Vagina (tissue), 2 donors: Measurements from ENCODE around the gene EMC10. TPM values are rescaled to one million over a fixed set of nuclear protein-coding genes. Genes with fewer than 3 reads are reported as not detected.

ENCODE experiments used
- DNase-seq, 2 donors: peaks; one replicate each; pipeline ENCODE4 v3.0.0-alpha.2; 2017; ENCODE audit errors: extremely low spot score in 2 of 2
- H3K27ac ChIP-seq: fragments of 200-600 bp; sonication (generic); one replicate; pipeline ENCODE4 v1.5.1; 2019
- H3K27me3 ChIP-seq: fragments of 200-600 bp; sonication (generic); one replicate; pipeline ENCODE4 v1.5.1; 2019
- H3K36me3 ChIP-seq, 2 donors: fragments of 200-600 bp; sonication (generic); one replicate each; pipeline ENCODE4 v1.5.1; 2017 to 2019
- H3K4me1 ChIP-seq: fragments of 200-600 bp; sonication (generic); one replicate; pipeline ENCODE4 v1.5.1; 2019
- H3K4me3 ChIP-seq, 2 donors: fragments of 200-600 bp; sonication (generic); 1 replicate in 1 of 2; 2 replicates in 1 of 2; pipeline ENCODE4 v1.5.1; 2016 to 2019
- H3K9me3 ChIP-seq: fragments of 200-600 bp; sonication (generic); one replicate; pipeline ENCODE4 v1.5.1; 2019
- POLR2A ChIP-seq, 2 donors: fragments of 450-650 bp; IDR thresholded peaks; one replicate each; pipeline ENCODE4 v1.6.1; 2017; ENCODE audit warnings: antibody characterized with exemption in 2 of 2, mild to moderate bottlenecking in 2 of 2, moderate library complexity in 2 of 2
- POLR2AphosphoS5 ChIP-seq, 2 donors: sonication (generic); formaldehyde crosslinking; IDR thresholded peaks; one replicate each; pipeline ENCODE4 v1.9.0; 2017; ENCODE audit warnings: antibody characterized with exemption in 2 of 2, mild to moderate bottlenecking in 2 of 2, low read depth in 1 of 2; ENCODE audit not compliant: insufficient read depth in 1 of 2
- intact Hi-C: fragments of 100-400 bp; cut with DNase I; formaldehyde crosslinking; loops from one replicate; pipeline ENCODE4 v1.15.1; 2023
- total RNA-seq: library from RNA; depleted of rRNA; stranded (reverse); fragments of >200 nt; gene quantifications from one replicate; pipeline ENCODE4 v1.2.3, GENCODE V29; 2016
- TF ChIP-seq, protein P1 (sequence below), 3 experiments: fragments of 450-650 bp in 2 of 3; fragments of 200-600 bp in 1 of 3; sonication (generic) in 1 of 3; IDR thresholded peaks; one replicate each; pipeline ENCODE4 v1.5.1; 2017 to 2019; ENCODE audit warnings: antibody characterized with exemption in 3 of 3, mild to moderate bottlenecking in 2 of 3, moderate library complexity in 2 of 3

EMC10 gene
- total RNA-seq, 1 donor from 2014 or later, result 33.1 TPM

DNA sequence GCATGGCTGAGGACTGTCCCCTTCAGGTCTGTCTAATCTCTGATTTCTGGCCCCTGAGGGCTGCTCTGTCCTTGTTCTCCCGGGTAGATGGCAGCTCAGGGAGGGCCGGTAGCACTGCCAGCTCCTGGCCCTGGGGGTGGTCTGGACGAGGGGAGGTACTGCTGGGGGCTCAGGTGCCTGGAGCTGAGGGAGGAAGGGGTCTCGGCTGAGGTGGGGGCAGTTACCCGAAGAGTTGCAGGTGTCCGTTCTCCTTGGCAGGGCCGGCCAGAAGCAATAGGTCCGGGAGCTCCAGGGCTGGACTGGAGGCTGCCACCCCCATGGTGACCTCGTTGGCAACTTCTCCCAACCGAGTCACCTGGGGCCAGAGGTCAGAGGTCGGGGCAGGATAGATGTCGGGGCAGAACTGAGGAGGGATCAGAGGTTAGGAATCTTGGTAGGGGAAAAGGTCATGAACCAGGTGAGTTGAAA lies 1.2 kb upstream of the EMC10 start:
- Histone ChIP-seq H3K4me1 (peaks cover 22% of the 10 kb centered on the region), H3K27ac (no peak overlapping the region), H3K36me3 (peaks cover 0 to 11% of the 10 kb centered on the region in 2 donors), H3K4me3 (no peak overlapping the region), H3K9me3 (no peaks in the 10 kb centered on the region), H3K27me3 (no peaks in the 10 kb centered on the region)
- no peak for TF ChIP-seq POLR2AphosphoS5 (IDR thresholded peaks at IDR 0.05; ENCODE audit: insufficient read depth in 1 of 2, low read depth in 1 of 2)
- TF ChIP-seq, protein P1, sequence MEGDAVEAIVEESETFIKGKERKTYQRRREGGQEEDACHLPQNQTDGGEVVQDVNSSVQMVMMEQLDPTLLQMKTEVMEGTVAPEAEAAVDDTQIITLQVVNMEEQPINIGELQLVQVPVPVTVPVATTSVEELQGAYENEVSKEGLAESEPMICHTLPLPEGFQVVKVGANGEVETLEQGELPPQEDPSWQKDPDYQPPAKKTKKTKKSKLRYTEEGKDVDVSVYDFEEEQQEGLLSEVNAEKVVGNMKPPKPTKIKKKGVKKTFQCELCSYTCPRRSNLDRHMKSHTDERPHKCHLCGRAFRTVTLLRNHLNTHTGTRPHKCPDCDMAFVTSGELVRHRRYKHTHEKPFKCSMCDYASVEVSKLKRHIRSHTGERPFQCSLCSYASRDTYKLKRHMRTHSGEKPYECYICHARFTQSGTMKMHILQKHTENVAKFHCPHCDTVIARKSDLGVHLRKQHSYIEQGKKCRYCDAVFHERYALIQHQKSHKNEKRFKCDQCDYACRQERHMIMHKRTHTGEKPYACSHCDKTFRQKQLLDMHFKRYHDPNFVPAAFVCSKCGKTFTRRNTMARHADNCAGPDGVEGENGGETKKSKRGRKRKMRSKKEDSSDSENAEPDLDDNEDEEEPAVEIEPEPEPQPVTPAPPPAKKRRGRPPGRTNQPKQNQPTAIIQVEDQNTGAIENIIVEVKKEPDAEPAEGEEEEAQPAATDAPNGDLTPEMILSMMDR (IDR thresholded peaks at IDR 0.05), result no peak
- no peak for TF ChIP-seq POLR2A (IDR thresholded peaks at IDR 0.05)
- no peak for DNase-seq
- intact Hi-C loops, result no loop called here

DNA sequence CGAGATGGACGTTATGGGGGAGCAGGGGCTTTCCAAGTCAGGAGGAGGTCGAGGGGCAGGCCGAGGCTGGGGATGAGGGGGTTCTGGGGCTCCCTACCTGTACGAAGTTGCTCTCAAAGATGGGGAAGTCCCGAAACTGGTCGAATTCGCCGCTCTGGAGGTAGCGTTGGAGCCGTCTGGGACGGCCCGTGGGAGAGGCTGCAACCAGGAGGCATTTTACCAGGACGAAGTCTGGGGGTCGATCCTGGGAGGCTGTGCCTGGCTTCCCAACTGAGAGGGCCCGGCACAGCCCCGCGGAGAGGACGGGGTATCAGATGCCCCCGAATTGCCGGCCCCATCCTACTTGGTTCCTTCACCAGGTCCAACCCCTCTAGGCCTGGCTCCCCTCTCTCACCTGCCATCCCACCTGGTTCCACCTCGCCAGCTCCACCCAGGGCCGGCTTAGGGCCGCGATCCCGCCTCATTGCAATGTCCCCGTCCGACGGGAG lies 527 bp upstream of the EMC10 start:
- Histone ChIP-seq H3K4me1 (peaks cover 22% of the 10 kb centered on the region), H3K9me3 (no peaks in the 10 kb centered on the region), H3K4me3 (peak overlapping the region; percentile 77 to 86), H3K27me3 (no peaks in the 10 kb centered on the region), H3K36me3 (peaks cover 0 to 17% of the 10 kb centered on the region in 2 donors), H3K27ac (no peak overlapping the region)
- DNase-seq, result no peak
- intact Hi-C loops, result no loop called here
- TF ChIP-seq POLR2AphosphoS5 (IDR thresholded peaks at IDR 0.05; ENCODE audit: insufficient read depth in 1 of 2, low read depth in 1 of 2) (no peak), POLR2A (IDR thresholded peaks at IDR 0.05) (no peak)
- TF ChIP-seq, protein P1 (IDR thresholded peaks at IDR 0.05), result no peak

DNA sequence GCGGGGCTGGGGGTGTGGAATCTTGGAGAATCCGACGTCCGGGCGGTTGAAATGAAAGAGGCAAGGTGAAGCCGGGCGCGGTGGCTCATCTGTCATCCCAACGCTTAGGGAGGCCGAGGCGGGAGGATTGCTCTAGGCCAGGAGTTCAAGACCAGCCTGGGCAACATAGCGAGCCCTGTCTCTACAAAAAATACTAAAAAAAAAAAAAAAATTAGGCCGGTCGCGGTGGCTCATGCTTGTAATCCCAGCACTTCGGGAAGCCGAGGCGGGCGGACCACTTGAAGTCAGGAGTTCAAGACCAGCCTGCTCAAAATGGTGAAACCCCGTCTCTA lies 566 bp downstream of the EMC10 start:
- intact Hi-C loops, result no loop called here
- TF ChIP-seq POLR2A (IDR thresholded peaks at IDR 0.05) (no peak), POLR2AphosphoS5 (IDR thresholded peaks at IDR 0.05; ENCODE audit: insufficient read depth in 1 of 2, low read depth in 1 of 2) (no peak)
- TF ChIP-seq, protein P1 (IDR thresholded peaks at IDR 0.05), result no peak
- H3K4me1 ChIP-seq, result peaks cover 22% of the 10 kb centered on the region

DNA sequence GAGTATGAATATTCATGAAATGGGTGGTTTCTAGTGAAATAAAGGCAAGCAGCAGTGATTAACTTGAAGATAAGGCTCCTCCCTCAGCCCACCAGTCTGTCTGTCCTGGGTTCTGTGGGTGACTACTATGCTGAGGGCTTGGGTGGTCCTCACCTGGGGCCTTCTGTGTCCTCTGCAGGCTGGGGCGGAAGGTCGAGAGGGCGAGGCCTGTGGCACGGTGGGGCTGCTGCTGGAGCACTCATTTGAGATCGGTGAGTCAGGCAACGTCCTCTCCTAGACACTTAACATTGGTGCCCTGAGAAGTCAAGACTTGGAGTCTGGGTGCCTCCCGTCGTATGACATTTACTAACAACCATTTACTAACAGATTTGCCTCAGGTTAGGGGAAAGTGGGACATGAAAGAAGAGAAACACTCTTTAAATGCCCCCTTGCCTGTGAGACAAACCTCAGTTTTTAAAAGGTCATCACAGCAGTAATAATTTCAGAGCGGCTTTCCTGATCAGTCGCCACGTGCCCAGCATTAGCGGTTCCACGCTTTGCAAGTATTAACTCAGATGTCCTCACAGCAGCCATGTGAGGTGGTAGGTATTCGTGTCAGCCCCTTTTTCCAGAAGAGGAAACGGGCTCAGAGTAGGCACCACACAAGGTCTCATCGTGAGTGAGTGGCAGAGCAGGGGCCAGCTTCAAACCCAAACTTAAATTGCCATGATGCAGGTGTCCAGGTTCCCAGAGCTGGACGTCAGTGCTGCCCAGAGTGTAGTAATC lies 1.6 kb downstream of the EMC10 start:
- no peak overlapping the region for H3K27ac ChIP-seq
- DNase-seq, result no peak
- peaks cover 0 to 34% of the 10 kb centered on the region in 2 donors for H3K36me3 ChIP-seq
- intact Hi-C loops, result no loop called here
- peak overlapping the region; percentile 77 to 86 for H3K4me3 ChIP-seq
- H3K9me3 ChIP-seq, result no peaks in the 10 kb centered on the region
- no peaks in the 10 kb centered on the region for H3K27me3 ChIP-seq
- peaks cover 22% of the 10 kb centered on the region for H3K4me1 ChIP-seq
- TF ChIP-seq POLR2A (IDR thresholded peaks at IDR 0.05) (no peak), POLR2AphosphoS5 (IDR thresholded peaks at IDR 0.05; ENCODE audit: insufficient read depth in 1 of 2, low read depth in 1 of 2) (no peak)
- TF ChIP-seq, protein P1 (IDR thresholded peaks at IDR 0.05), result no peak

More for the DNA sequence above, 566 bp downstream of the EMC10 start:
- H3K9me3 ChIP-seq, result no peaks in the 10 kb centered on the region
- H3K36me3 ChIP-seq, result peaks cover 0 to 28% of the 10 kb centered on the region in 2 donors
- H3K4me3 ChIP-seq, result peak overlapping the region; percentile 77 to 86
- H3K27me3 ChIP-seq, result no peaks in the 10 kb centered on the region
- DNase-seq, result no peak
- H3K27ac ChIP-seq, result peak overlapping the region; percentile 68
